GM12891 (cell line): ENCODE measurements around the gene CALR.

Source experiments
- PAX5 ChIP-seq: IDR thresholded peaks from 2 replicates; pipeline ENCODE4 v1.6.1; 2011; ENCODE audit warnings: low read length, moderate library complexity, mild to moderate bottlenecking; ENCODE audit not compliant: insufficient read depth, severe bottlenecking
- POLR2A ChIP-seq: IDR thresholded peaks from 2 replicates; pipeline ENCODE4 v1.6.1; 2011; ENCODE audit warnings: low read depth, low read length, control low read depth
- POLR2AphosphoS5 ChIP-seq: IDR thresholded peaks from 2 replicates; pipeline ENCODE4 v1.6.1; 2011; ENCODE audit warnings: low read depth, low read length, control low read depth
- POU2F2 ChIP-seq: IDR thresholded peaks from 2 replicates; pipeline ENCODE4 v1.6.1; 2011; ENCODE audit warnings: low read depth, mild to moderate bottlenecking, control low read depth, low read length, moderate library complexity
- TAF1 ChIP-seq: IDR thresholded peaks from 2 replicates; pipeline ENCODE4 v1.6.1; 2011; ENCODE audit warnings: low read depth, low read length, control low read depth

GRCh38 chr19:12948612-12949362 lies 10.4 kb downstream of the CALR start:
- no peak for TF ChIP-seq POLR2AphosphoS5
- no peak for TF ChIP-seq POLR2A
- TF ChIP-seq POU2F2: no peak
- TF ChIP-seq TAF1: no peak
- TF ChIP-seq PAX5: no peak
